ENCODE data around the gene SLIT1. TPM values are rescaled to one million over a fixed set of nuclear protein-coding genes. Genes with fewer than 3 reads are reported as not detected.

The SLIT1 gene
- total and polyA plus RNA-seq, 2 of the 8 experiments (the other 6 are each of a cell fraction or from before 2014, with no cell fraction given): 0.70 to 0.88 TPM

DNA sequence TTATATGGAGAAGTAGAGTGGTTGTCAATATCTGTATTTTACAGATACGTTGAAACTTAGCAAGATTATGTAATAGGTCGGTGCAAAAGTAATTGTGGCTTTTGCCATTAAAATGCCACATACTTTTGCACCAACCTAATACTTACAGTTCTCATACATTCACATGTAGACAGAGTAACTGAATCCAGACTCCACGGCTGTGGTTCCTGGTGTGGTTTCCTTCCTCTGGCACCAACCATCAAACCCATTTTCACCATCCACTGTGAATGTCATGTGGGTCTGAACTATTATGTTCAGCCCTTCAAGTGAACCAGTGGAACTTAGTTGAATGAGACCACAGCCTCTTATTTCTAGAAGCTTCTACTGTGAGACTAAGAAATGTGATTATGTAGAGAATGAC lies 31.5 kb upstream of the SLIT1 start (continued):
- TF ChIP-seq, protein P1, sequence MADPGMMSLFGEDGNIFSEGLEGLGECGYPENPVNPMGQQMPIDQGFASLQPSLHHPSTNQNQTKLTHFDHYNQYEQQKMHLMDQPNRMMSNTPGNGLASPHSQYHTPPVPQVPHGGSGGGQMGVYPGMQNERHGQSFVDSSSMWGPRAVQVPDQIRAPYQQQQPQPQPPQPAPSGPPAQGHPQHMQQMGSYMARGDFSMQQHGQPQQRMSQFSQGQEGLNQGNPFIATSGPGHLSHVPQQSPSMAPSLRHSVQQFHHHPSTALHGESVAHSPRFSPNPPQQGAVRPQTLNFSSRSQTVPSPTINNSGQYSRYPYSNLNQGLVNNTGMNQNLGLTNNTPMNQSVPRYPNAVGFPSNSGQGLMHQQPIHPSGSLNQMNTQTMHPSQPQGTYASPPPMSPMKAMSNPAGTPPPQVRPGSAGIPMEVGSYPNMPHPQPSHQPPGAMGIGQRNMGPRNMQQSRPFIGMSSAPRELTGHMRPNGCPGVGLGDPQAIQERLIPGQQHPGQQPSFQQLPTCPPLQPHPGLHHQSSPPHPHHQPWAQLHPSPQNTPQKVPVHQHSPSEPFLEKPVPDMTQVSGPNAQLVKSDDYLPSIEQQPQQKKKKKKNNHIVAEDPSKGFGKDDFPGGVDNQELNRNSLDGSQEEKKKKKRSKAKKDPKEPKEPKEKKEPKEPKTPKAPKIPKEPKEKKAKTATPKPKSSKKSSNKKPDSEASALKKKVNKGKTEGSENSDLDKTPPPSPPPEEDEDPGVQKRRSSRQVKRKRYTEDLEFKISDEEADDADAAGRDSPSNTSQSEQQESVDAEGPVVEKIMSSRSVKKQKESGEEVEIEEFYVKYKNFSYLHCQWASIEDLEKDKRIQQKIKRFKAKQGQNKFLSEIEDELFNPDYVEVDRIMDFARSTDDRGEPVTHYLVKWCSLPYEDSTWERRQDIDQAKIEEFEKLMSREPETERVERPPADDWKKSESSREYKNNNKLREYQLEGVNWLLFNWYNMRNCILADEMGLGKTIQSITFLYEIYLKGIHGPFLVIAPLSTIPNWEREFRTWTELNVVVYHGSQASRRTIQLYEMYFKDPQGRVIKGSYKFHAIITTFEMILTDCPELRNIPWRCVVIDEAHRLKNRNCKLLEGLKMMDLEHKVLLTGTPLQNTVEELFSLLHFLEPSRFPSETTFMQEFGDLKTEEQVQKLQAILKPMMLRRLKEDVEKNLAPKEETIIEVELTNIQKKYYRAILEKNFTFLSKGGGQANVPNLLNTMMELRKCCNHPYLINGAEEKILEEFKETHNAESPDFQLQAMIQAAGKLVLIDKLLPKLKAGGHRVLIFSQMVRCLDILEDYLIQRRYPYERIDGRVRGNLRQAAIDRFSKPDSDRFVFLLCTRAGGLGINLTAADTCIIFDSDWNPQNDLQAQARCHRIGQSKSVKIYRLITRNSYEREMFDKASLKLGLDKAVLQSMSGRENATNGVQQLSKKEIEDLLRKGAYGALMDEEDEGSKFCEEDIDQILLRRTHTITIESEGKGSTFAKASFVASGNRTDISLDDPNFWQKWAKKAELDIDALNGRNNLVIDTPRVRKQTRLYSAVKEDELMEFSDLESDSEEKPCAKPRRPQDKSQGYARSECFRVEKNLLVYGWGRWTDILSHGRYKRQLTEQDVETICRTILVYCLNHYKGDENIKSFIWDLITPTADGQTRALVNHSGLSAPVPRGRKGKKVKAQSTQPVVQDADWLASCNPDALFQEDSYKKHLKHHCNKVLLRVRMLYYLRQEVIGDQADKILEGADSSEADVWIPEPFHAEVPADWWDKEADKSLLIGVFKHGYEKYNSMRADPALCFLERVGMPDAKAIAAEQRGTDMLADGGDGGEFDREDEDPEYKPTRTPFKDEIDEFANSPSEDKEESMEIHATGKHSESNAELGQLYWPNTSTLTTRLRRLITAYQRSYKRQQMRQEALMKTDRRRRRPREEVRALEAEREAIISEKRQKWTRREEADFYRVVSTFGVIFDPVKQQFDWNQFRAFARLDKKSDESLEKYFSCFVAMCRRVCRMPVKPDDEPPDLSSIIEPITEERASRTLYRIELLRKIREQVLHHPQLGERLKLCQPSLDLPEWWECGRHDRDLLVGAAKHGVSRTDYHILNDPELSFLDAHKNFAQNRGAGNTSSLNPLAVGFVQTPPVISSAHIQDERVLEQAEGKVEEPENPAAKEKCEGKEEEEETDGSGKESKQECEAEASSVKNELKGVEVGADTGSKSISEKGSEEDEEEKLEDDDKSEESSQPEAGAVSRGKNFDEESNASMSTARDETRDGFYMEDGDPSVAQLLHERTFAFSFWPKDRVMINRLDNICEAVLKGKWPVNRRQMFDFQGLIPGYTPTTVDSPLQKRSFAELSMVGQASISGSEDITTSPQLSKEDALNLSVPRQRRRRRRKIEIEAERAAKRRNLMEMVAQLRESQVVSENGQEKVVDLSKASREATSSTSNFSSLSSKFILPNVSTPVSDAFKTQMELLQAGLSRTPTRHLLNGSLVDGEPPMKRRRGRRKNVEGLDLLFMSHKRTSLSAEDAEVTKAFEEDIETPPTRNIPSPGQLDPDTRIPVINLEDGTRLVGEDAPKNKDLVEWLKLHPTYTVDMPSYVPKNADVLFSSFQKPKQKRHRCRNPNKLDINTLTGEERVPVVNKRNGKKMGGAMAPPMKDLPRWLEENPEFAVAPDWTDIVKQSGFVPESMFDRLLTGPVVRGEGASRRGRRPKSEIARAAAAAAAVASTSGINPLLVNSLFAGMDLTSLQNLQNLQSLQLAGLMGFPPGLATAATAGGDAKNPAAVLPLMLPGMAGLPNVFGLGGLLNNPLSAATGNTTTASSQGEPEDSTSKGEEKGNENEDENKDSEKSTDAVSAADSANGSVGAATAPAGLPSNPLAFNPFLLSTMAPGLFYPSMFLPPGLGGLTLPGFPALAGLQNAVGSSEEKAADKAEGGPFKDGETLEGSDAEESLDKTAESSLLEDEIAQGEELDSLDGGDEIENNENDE (IDR thresholded peaks at IDR 0.05; ENCODE audit: insufficient replicate concordance, low read length): no peak
- TF ChIP-seq RBBP5 (IDR thresholded peaks at IDR 0.05; ENCODE audit: borderline replicate concordance, low read depth, low read length): no peak
- TF ChIP-seq SUZ12 (IDR thresholded peaks at IDR 0.05; ENCODE audit: low read length): no peak
- TF ChIP-seq NANOG (IDR thresholded peaks at IDR 0.05; ENCODE audit: insufficient read depth, low read depth, low read length, poor library complexity, severe bottlenecking): no peak
- TF ChIP-seq YY1 (IDR thresholded peaks at IDR 0.05; ENCODE audit: low read depth, low read length): no peak
- TF ChIP-seq EZH2 (IDR thresholded peaks at IDR 0.05; ENCODE audit: low read depth, low read length, severe bottlenecking): no peak
- TF ChIP-seq, protein P2, sequence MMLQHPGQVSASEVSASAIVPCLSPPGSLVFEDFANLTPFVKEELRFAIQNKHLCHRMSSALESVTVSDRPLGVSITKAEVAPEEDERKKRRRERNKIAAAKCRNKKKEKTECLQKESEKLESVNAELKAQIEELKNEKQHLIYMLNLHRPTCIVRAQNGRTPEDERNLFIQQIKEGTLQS (IDR thresholded peaks at IDR 0.05; ENCODE audit: insufficient read depth, low read depth, low read length): no peak
- no peak for TF ChIP-seq MAFK (IDR thresholded peaks at IDR 0.05; ENCODE audit: low read depth, low read length)
- TF ChIP-seq FOSL1 (IDR thresholded peaks at IDR 0.05; ENCODE audit: insufficient read depth, low read depth, low read length): no peak
- TF ChIP-seq, protein P3, sequence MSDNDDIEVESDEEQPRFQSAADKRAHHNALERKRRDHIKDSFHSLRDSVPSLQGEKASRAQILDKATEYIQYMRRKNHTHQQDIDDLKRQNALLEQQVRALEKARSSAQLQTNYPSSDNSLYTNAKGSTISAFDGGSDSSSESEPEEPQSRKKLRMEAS (IDR thresholded peaks at IDR 0.05): no peak

Data from H1 (cell line).